ENCODE results near the gene SLC6A3. TPM values are rescaled to one million over a fixed set of nuclear protein-coding genes. Genes with fewer than 3 reads are reported as not detected.

SLC6A3 gene
- total RNA-seq, 1 donor: not detected

DNA sequence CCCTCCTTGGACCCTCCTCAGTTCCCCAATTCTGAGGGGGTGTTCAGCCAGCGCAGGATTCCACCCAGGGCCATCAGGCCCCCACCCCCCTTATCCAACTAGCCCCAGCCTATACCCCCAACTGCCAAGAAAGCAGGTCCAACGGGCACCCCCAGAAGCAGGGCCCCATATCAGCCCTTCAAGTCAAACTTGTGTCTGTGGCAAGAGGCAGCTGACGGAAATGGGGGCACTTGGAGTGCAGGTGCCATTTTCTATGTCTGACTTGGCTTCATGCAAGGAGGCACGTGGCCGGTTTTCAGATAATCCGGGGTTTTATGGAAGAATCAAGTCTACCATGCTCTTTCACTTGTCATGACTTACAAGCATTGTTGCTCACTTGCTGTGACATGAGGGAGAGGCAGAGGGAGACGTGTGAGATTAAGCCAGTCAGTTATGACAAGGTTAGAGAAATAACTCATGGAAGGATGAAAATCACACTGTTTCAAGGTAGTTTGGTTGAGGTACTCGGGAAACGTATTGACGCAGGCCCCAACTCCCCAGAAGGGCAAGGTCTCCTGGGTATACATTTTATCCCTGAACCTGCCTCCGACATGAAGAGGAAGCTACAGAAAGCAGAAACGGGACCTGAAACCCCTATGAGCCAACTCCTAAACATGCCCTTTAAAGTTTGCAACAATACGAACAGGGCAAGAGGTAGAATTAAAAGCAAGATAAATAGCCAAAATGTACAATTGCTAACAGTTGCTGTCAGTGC is 73.8 kb downstream of the SLC6A3 start:
- Histone ChIP-seq H3K4me3 (ENCODE audit: insufficient read depth, low read length) (no peak overlapping the region), H3K27ac (ENCODE audit: low read depth, low read length) (no peak overlapping the region), H3K36me3 (ENCODE audit: insufficient read depth, low read length) (no peaks in the 10 kb centered on the region), H3K4me2 (ENCODE audit: insufficient read depth, low read length) (no peak overlapping the region), H2AFZ (ENCODE audit: low read length) (no peak overlapping the region), H3K79me2 (ENCODE audit: insufficient read depth, low read length) (no peaks in the 10 kb centered on the region), H3K4me1 (ENCODE audit: insufficient read depth, low read length) (no peaks in the 10 kb centered on the region), H3K27me3 (ENCODE audit: insufficient read depth, low read length) (peaks cover 17% of the 10 kb centered on the region), H4K20me1 (ENCODE audit: insufficient read depth, low read length) (no peaks in the 10 kb centered on the region), H3K9me3 (ENCODE audit: low read depth, low read length) (no peaks in the 10 kb centered on the region)
- TF ChIP-seq, protein P1, sequence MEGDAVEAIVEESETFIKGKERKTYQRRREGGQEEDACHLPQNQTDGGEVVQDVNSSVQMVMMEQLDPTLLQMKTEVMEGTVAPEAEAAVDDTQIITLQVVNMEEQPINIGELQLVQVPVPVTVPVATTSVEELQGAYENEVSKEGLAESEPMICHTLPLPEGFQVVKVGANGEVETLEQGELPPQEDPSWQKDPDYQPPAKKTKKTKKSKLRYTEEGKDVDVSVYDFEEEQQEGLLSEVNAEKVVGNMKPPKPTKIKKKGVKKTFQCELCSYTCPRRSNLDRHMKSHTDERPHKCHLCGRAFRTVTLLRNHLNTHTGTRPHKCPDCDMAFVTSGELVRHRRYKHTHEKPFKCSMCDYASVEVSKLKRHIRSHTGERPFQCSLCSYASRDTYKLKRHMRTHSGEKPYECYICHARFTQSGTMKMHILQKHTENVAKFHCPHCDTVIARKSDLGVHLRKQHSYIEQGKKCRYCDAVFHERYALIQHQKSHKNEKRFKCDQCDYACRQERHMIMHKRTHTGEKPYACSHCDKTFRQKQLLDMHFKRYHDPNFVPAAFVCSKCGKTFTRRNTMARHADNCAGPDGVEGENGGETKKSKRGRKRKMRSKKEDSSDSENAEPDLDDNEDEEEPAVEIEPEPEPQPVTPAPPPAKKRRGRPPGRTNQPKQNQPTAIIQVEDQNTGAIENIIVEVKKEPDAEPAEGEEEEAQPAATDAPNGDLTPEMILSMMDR (IDR thresholded peaks at IDR 0.05; ENCODE audit: extremely low read depth, low read depth, low read length): no peak
- no peak for DNase-seq (ENCODE audit: insufficient read length, low spot score, missing footprints)

DNA sequence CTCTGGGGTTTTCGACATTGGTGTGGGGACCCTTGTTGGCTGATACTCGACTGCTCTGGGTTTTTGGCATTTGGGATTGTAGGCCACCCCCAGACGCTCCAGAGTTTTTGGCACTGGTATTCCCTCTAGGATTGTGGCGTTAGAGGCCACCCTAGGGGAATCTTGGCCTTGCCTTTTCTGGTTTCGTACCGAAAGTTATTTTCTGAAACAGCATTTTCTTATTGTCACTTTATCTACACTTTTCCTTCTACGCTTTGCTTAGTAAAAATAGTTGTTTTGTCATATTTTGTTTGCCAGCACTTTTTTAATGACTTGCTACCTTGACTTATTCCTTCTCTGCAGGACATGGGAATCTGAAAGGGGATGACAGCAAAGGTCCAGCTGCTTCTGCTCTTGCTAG is 75.2 kb downstream of the SLC6A3 start:
- Histone ChIP-seq H3K4me2 (ENCODE audit: insufficient read depth, low read length) (no peak overlapping the region), H3K4me3 (ENCODE audit: insufficient read depth, low read length) (no peak overlapping the region), H3K36me3 (ENCODE audit: insufficient read depth, low read length) (no peaks in the 10 kb centered on the region), H2AFZ (ENCODE audit: low read length) (no peak overlapping the region), H3K27ac (ENCODE audit: low read depth, low read length) (no peak overlapping the region), H3K4me1 (ENCODE audit: insufficient read depth, low read length) (no peaks in the 10 kb centered on the region), H3K9me3 (ENCODE audit: low read depth, low read length) (no peaks in the 10 kb centered on the region), H4K20me1 (ENCODE audit: insufficient read depth, low read length) (no peaks in the 10 kb centered on the region), H3K27me3 (ENCODE audit: insufficient read depth, low read length) (peaks cover 13% of the 10 kb centered on the region), H3K79me2 (ENCODE audit: insufficient read depth, low read length) (no peaks in the 10 kb centered on the region)
- TF ChIP-seq, protein P1 (IDR thresholded peaks at IDR 0.05; ENCODE audit: extremely low read depth, low read depth, low read length): no peak
- DNase-seq (ENCODE audit: insufficient read length, low spot score, missing footprints): peak; percentile 19

DNA sequence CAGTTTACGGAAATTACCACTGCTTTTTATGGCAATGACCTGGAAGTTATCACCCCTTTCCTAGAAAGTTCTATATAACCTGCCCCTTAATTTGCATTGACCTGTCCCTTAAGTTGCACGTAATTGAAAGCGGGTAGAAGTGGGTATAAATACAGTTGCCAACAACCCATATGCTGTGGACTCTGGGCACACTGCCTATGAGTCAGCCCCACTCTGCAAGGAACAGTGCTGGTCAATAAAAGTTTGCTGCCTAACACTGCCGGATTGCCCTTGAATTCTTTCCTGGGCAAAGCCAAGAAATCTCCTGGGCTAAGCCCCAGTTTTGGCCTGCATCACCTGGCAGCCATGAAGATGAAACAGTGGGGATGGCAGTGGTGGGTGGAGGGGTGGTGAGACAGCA is 76.5 kb downstream of the SLC6A3 start:
- Histone ChIP-seq H3K27me3 (ENCODE audit: insufficient read depth, low read length) (peaks cover 18% of the 10 kb centered on the region), H4K20me1 (ENCODE audit: insufficient read depth, low read length) (no peaks in the 10 kb centered on the region), H3K79me2 (ENCODE audit: insufficient read depth, low read length) (no peaks in the 10 kb centered on the region), H3K36me3 (ENCODE audit: insufficient read depth, low read length) (no peaks in the 10 kb centered on the region), H3K9me3 (ENCODE audit: low read depth, low read length) (no peaks in the 10 kb centered on the region), H3K4me2 (ENCODE audit: insufficient read depth, low read length) (no peak overlapping the region), H3K4me3 (ENCODE audit: insufficient read depth, low read length) (no peak overlapping the region), H3K4me1 (ENCODE audit: insufficient read depth, low read length) (no peaks in the 10 kb centered on the region), H3K27ac (ENCODE audit: low read depth, low read length) (no peak overlapping the region), H2AFZ (ENCODE audit: low read length) (no peak overlapping the region)
- DNase-seq (ENCODE audit: insufficient read length, low spot score, missing footprints): peak; percentile 27
- TF ChIP-seq, protein P1 (IDR thresholded peaks at IDR 0.05; ENCODE audit: extremely low read depth, low read depth, low read length): no peak

DNA sequence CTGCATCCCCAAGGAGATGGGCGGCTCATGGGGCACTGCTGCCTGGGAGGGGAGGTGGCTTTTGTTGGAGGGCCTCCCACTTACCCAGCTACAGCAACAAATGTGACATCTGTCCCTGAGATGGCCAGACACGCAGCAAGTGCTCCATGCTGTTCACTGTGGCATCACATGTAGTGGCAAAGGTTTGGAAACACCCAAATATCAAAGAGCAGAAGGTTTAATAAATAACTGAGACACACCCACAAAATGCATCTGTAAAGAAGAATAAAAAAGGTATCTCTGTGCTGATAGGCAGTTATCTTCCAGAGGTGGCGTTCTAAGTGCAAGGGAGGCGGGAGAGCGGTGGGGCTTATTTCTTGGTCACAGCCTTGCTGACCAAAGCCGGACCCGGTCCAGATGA is 77.0 kb downstream of the SLC6A3 start:
- no peaks in the 10 kb centered on the region for H4K20me1 ChIP-seq (ENCODE audit: insufficient read depth, low read length)
- TF ChIP-seq, protein P1 (IDR thresholded peaks at IDR 0.05; ENCODE audit: extremely low read depth, low read depth, low read length): no peak

More for the DNA sequence above, 77.0 kb downstream of the SLC6A3 start:
- Histone ChIP-seq H3K4me1 (ENCODE audit: insufficient read depth, low read length) (no peaks in the 10 kb centered on the region), H3K27ac (ENCODE audit: low read depth, low read length) (no peak overlapping the region), H3K9me3 (ENCODE audit: low read depth, low read length) (no peaks in the 10 kb centered on the region), H3K79me2 (ENCODE audit: insufficient read depth, low read length) (no peaks in the 10 kb centered on the region), H3K4me3 (ENCODE audit: insufficient read depth, low read length) (no peak overlapping the region), H3K27me3 (ENCODE audit: insufficient read depth, low read length) (peaks cover 22% of the 10 kb centered on the region), H2AFZ (ENCODE audit: low read length) (no peak overlapping the region), H3K36me3 (ENCODE audit: insufficient read depth, low read length) (no peaks in the 10 kb centered on the region), H3K4me2 (ENCODE audit: insufficient read depth, low read length) (no peak overlapping the region)
- DNase-seq (ENCODE audit: insufficient read length, low spot score, missing footprints): peak; percentile 66
